Measurements from ENCODE around the gene YEATS4.

DNA sequence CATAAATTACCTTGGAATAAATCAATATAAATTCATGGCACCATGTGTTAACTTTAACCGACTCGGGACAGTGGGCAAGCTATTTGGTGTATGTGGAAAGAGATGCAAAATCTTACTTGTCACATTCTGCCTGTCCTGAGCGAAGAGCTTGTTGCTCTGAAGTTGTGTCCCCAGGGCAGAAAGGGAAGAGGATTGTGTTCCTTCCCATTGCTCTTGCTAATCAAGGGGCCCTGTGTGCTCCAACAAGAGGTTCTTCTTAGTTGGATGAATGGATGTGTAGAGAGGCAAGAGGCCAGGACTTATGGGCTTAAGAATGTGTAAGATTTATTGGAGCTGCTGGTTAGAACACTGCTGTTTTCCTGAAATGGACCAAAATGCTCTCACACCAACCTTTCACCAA is 74.1 kb downstream of the YEATS4 start:
- TF ChIP-seq, protein P1, sequence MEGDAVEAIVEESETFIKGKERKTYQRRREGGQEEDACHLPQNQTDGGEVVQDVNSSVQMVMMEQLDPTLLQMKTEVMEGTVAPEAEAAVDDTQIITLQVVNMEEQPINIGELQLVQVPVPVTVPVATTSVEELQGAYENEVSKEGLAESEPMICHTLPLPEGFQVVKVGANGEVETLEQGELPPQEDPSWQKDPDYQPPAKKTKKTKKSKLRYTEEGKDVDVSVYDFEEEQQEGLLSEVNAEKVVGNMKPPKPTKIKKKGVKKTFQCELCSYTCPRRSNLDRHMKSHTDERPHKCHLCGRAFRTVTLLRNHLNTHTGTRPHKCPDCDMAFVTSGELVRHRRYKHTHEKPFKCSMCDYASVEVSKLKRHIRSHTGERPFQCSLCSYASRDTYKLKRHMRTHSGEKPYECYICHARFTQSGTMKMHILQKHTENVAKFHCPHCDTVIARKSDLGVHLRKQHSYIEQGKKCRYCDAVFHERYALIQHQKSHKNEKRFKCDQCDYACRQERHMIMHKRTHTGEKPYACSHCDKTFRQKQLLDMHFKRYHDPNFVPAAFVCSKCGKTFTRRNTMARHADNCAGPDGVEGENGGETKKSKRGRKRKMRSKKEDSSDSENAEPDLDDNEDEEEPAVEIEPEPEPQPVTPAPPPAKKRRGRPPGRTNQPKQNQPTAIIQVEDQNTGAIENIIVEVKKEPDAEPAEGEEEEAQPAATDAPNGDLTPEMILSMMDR (IDR thresholded peaks at IDR 0.05 in 8 of 11, conservative IDR thresholded peaks at IDR 0.05 in 3 of 11): no peak
- TF ChIP-seq POLR2A (IDR thresholded peaks at IDR 0.05): no peak
- TF ChIP-seq POLR2AphosphoS5 (IDR thresholded peaks at IDR 0.05): no peak
